Measurements from ENCODE around the gene LURAP1L.

GRCh38 chr9:12801663-12802062, 26.8 kb downstream of the LURAP1L start:
- TF ChIP-seq POLR2AphosphoS5 (IDR thresholded peaks at IDR 0.05; ENCODE audit: low read depth, low read length) = no peak
- TF ChIP-seq SIN3A (IDR thresholded peaks at IDR 0.05; ENCODE audit: borderline replicate concordance, insufficient read depth, low read length) = no peak
- TF ChIP-seq, protein P1, sequence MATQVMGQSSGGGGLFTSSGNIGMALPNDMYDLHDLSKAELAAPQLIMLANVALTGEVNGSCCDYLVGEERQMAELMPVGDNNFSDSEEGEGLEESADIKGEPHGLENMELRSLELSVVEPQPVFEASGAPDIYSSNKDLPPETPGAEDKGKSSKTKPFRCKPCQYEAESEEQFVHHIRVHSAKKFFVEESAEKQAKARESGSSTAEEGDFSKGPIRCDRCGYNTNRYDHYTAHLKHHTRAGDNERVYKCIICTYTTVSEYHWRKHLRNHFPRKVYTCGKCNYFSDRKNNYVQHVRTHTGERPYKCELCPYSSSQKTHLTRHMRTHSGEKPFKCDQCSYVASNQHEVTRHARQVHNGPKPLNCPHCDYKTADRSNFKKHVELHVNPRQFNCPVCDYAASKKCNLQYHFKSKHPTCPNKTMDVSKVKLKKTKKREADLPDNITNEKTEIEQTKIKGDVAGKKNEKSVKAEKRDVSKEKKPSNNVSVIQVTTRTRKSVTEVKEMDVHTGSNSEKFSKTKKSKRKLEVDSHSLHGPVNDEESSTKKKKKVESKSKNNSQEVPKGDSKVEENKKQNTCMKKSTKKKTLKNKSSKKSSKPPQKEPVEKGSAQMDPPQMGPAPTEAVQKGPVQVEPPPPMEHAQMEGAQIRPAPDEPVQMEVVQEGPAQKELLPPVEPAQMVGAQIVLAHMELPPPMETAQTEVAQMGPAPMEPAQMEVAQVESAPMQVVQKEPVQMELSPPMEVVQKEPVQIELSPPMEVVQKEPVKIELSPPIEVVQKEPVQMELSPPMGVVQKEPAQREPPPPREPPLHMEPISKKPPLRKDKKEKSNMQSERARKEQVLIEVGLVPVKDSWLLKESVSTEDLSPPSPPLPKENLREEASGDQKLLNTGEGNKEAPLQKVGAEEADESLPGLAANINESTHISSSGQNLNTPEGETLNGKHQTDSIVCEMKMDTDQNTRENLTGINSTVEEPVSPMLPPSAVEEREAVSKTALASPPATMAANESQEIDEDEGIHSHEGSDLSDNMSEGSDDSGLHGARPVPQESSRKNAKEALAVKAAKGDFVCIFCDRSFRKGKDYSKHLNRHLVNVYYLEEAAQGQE (IDR thresholded peaks at IDR 0.05; ENCODE audit: insufficient read depth in 1 of 2, low read depth in 2 of 2, low read length in 2 of 2) = no peak
- no peak for TF ChIP-seq TAF1 (IDR thresholded peaks at IDR 0.05; ENCODE audit: borderline replicate concordance, insufficient read depth, low read length)

Measured in PFSK-1 (cell line).